ENCODE measurements around the gene SPOCK1. TPM values are rescaled to one million over a fixed set of nuclear protein-coding genes. Genes with fewer than 3 reads are reported as not detected.
"Not testable (repeated sequence)": the region's sequence is repeated elsewhere in the genome, so short reads cannot be mapped to it uniquely, and the experiment has no call there.

SPOCK1 gene
- total RNA-seq, 4 donors from 2014 or later = 22.7 to 117 (median 41.8) TPM

GRCh38 chr5:137502632-137503031 lies 3.5 kb upstream of the SPOCK1 start:
- ATAC-seq (ENCODE audit: low FRiP score) (no peak), DNase-seq (ENCODE audit: low spot score) (no peak)
- no peak for TF ChIP-seq CTCF (IDR thresholded peaks at IDR 0.05)

GRCh38 chr5:137501846-137502406 lies 2.8 kb upstream of the SPOCK1 start:
- no peak for ATAC-seq (ENCODE audit: low FRiP score)
- TF ChIP-seq CTCF (IDR thresholded peaks at IDR 0.05) = no peak
- no peak for DNase-seq (ENCODE audit: low spot score)

GRCh38 chr5:137501226-137501625 lies 2.1 kb upstream of the SPOCK1 start:
- no peak for ATAC-seq (ENCODE audit: low FRiP score)

GRCh38 chr5:137500615-137501225 lies 1.6 kb upstream of the SPOCK1 start:
- DNase-seq (ENCODE audit: low spot score) (no peak), ATAC-seq (ENCODE audit: low FRiP score) (no peak)

More at GRCh38 chr5:137501226-137501625, 2.1 kb upstream of the SPOCK1 start:
- no peak for TF ChIP-seq CTCF (IDR thresholded peaks at IDR 0.05)
- DNase-seq (ENCODE audit: low spot score) = no peak

GRCh38 chr5:137499506-137499847 lies 351 bp upstream of the SPOCK1 start:
- ATAC-seq (ENCODE audit: low FRiP score) = not testable (repeated sequence)

More at GRCh38 chr5:137500615-137501225, 1.6 kb upstream of the SPOCK1 start:
- no peak for TF ChIP-seq CTCF (IDR thresholded peaks at IDR 0.05)

GRCh38 chr5:137498301-137498735 lies 808 bp downstream of the SPOCK1 start:
- DNase-seq (ENCODE audit: low spot score) = no peak
- TF ChIP-seq CTCF (IDR thresholded peaks at IDR 0.05) = no peak
- no peak for ATAC-seq (ENCODE audit: low FRiP score)

More at GRCh38 chr5:137499506-137499847, 351 bp upstream of the SPOCK1 start:
- DNase-seq (ENCODE audit: low spot score) = not testable (repeated sequence)

GRCh38 chr5:137497396-137498290 lies 1.5 kb downstream of the SPOCK1 start:
- no peak for TF ChIP-seq CTCF (IDR thresholded peaks at IDR 0.05)
- ATAC-seq (ENCODE audit: low FRiP score) (no peak), DNase-seq (ENCODE audit: low spot score) (no peak)

All from omental fat pad (tissue), 4 donors.